Liver (tissue), 3 donors: ENCODE results near the gene MSI2.

Experiments used
- EGR1 ChIP-seq, 2 donors: IDR thresholded peaks; 2 replicates each; pipeline ENCODE4 v1.6.1; 2016 to 2018; ENCODE audit warnings: antibody characterized with exemption in 2 of 2, low read depth in 2 of 2
- FOXA1 ChIP-seq: IDR thresholded peaks from 2 replicates; pipeline ENCODE4 v1.6.1; 2016; ENCODE audit warnings: antibody characterized with exemption
- RAD21 ChIP-seq, 2 donors: IDR thresholded peaks; 2 replicates each; pipeline ENCODE4 v1.6.1; 2016; ENCODE audit warnings: antibody characterized with exemption in 2 of 2, mild to moderate bottlenecking in 2 of 2
- SP1 ChIP-seq: IDR thresholded peaks from 2 replicates; pipeline ENCODE4 v1.6.1; 2018; ENCODE audit warnings: antibody characterized with exemption, mild to moderate bottlenecking
- TAF1 ChIP-seq: conservative IDR thresholded peaks from 2 replicates; pipeline ENCODE4 v1.6.1; 2016; ENCODE audit warnings: antibody characterized with exemption, mild to moderate bottlenecking
- YY1 ChIP-seq: IDR thresholded peaks from 2 replicates; pipeline ENCODE4 v1.6.1; 2016; ENCODE audit warnings: antibody characterized with exemption, mild to moderate bottlenecking
- TF ChIP-seq, protein P1 (sequence below): IDR thresholded peaks from 2 replicates; pipeline ENCODE4 v1.6.1; 2016; ENCODE audit warnings: antibody characterized with exemption
- TF ChIP-seq, protein P2 (sequence below): fragments of 150-350 bp; IDR thresholded peaks from 2 replicates; pipeline ENCODE4 v1.5.1; 2017; ENCODE audit warnings: improper control_type of control experiment, low read depth, low read length; ENCODE audit not compliant: missing input control
- TF ChIP-seq, protein P3 (sequence below): IDR thresholded peaks from 2 replicates; pipeline ENCODE4 v1.6.1; 2016; ENCODE audit warnings: antibody characterized with exemption, mild to moderate bottlenecking
- donor health status: healthy.
- donor health status: healthy.

DNA sequence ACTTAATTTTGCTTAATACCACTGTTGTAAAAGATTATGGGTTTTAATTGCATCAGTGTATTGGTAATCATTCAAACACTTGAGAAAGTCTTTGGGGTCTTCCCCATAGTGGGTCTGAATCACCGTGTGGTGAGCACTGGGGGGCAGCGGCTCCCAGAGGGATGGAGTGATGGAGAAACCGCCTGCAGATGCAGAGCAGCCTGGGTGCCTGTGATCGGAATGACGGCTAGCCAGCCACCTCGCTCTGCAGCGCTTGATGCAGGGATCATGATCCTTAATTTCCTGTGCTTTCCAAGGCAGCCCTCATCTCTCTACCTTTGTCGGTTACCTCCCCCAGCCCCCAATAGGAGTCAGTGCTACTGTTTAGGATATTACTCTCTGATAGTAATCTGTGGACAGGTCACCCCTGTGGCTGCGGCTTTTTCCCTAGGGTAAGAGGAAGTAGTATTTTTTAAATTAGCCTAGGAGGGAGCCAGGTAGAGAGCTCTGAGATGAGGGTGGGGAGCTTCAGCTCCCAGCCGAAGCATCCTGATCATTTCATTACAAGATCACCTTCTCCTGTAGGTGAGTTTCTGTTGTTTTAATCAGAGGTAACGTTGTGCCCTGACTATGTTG, 135.6 kb downstream of the MSI2 start:
- TF ChIP-seq, protein P1, sequence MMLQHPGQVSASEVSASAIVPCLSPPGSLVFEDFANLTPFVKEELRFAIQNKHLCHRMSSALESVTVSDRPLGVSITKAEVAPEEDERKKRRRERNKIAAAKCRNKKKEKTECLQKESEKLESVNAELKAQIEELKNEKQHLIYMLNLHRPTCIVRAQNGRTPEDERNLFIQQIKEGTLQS, result no peak
- TF ChIP-seq, protein P2, sequence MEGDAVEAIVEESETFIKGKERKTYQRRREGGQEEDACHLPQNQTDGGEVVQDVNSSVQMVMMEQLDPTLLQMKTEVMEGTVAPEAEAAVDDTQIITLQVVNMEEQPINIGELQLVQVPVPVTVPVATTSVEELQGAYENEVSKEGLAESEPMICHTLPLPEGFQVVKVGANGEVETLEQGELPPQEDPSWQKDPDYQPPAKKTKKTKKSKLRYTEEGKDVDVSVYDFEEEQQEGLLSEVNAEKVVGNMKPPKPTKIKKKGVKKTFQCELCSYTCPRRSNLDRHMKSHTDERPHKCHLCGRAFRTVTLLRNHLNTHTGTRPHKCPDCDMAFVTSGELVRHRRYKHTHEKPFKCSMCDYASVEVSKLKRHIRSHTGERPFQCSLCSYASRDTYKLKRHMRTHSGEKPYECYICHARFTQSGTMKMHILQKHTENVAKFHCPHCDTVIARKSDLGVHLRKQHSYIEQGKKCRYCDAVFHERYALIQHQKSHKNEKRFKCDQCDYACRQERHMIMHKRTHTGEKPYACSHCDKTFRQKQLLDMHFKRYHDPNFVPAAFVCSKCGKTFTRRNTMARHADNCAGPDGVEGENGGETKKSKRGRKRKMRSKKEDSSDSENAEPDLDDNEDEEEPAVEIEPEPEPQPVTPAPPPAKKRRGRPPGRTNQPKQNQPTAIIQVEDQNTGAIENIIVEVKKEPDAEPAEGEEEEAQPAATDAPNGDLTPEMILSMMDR, result no peak
- TF ChIP-seq RAD21 (IDR thresholded peaks at IDR 0.05) (no peak), SP1 (no peak), TAF1 (no peak), FOXA1 (no peak), YY1 (no peak), EGR1 (IDR thresholded peaks at IDR 0.05; ENCODE audit: low read depth in 2 of 2) (no peak)
- TF ChIP-seq, protein P3, sequence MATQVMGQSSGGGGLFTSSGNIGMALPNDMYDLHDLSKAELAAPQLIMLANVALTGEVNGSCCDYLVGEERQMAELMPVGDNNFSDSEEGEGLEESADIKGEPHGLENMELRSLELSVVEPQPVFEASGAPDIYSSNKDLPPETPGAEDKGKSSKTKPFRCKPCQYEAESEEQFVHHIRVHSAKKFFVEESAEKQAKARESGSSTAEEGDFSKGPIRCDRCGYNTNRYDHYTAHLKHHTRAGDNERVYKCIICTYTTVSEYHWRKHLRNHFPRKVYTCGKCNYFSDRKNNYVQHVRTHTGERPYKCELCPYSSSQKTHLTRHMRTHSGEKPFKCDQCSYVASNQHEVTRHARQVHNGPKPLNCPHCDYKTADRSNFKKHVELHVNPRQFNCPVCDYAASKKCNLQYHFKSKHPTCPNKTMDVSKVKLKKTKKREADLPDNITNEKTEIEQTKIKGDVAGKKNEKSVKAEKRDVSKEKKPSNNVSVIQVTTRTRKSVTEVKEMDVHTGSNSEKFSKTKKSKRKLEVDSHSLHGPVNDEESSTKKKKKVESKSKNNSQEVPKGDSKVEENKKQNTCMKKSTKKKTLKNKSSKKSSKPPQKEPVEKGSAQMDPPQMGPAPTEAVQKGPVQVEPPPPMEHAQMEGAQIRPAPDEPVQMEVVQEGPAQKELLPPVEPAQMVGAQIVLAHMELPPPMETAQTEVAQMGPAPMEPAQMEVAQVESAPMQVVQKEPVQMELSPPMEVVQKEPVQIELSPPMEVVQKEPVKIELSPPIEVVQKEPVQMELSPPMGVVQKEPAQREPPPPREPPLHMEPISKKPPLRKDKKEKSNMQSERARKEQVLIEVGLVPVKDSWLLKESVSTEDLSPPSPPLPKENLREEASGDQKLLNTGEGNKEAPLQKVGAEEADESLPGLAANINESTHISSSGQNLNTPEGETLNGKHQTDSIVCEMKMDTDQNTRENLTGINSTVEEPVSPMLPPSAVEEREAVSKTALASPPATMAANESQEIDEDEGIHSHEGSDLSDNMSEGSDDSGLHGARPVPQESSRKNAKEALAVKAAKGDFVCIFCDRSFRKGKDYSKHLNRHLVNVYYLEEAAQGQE, result no peak
